Type B pancreatic cell (in vitro differentiated cells): ENCODE measurements around the gene GPR65. TPM values are rescaled to one million over a fixed set of nuclear protein-coding genes. Genes with fewer than 3 reads are reported as not detected.
A peak's percentile ranks its signal among the peaks of the same experiment; 100 is the strongest.

Experiments used
- DNase-seq: peaks from one replicate; pipeline ENCODE4 v3.0.0; 2021; ENCODE audit warnings: mixed read lengths; ENCODE audit not compliant: unreplicated experiment; ENCODE audit errors: extremely low spot score
- H3K27ac Mint-ChIP-seq: 2 replicates; pipeline ENCODE4 v1.8.0; 2021; ENCODE audit warnings: mild to moderate bottlenecking, mixed read lengths
- H3K27me3 Mint-ChIP-seq: 2 replicates; pipeline ENCODE4 v1.8.0; 2021; ENCODE audit warnings: mixed read lengths
- H3K36me3 Mint-ChIP-seq: 2 replicates; pipeline ENCODE4 v1.8.0; 2021; ENCODE audit warnings: mixed read lengths
- H3K4me1 Mint-ChIP-seq: one replicate; pipeline ENCODE4 v1.8.0; 2021; ENCODE audit warnings: mixed read lengths; ENCODE audit not compliant: unreplicated experiment
- H3K4me3 Mint-ChIP-seq: 2 replicates; pipeline ENCODE4 v1.8.0; 2021; ENCODE audit warnings: mild to moderate bottlenecking, mixed read lengths
- H3K9me3 Mint-ChIP-seq: 2 replicates; pipeline ENCODE4 v1.8.0; 2021; ENCODE audit warnings: mixed read lengths
- CTCF ChIP-seq: fragments of 200-600 bp; sonication (generic); conservative IDR thresholded peaks from 2 replicates; pipeline ENCODE4 v1.5.0; 2021; ENCODE audit warnings: antibody characterized with exemption, mild to moderate bottlenecking
- total RNA-seq: library from RNA; stranded (reverse); gene quantifications from 2 replicates; pipeline ENCODE4 v1.2.1, GENCODE V29; 2021; ENCODE audit warnings: low replicate concordance

GPR65 gene
- total RNA-seq, 1 donor from 2014 or later: not detected

- no peak for TF ChIP-seq CTCF
- no peak for DNase-seq
- no peaks in the 10 kb centered on the region for H3K4me1 Mint-ChIP-seq
- no peaks in the 10 kb centered on the region for H3K36me3 Mint-ChIP-seq
- peaks cover 5% of the 10 kb centered on the region for H3K27me3 Mint-ChIP-seq
- no peak overlapping the region for H3K4me3 Mint-ChIP-seq
- H3K27ac Mint-ChIP-seq: no peak overlapping the region
- H3K9me3 Mint-ChIP-seq: peaks cover 4% of the 10 kb centered on the region
Measured at GRCh38 chr14:88040146-88040545, 35.2 kb downstream of the GPR65 start.

GRCh38 chr14:88043529-88044443 is 38.9 kb downstream of the GPR65 start:
- no peaks in the 10 kb centered on the region for H3K9me3 Mint-ChIP-seq
- TF ChIP-seq CTCF: no peak
- H3K4me1 Mint-ChIP-seq: no peaks in the 10 kb centered on the region
- peak overlapping the region; percentile 4 for H3K27ac Mint-ChIP-seq
- H3K4me3 Mint-ChIP-seq: no peak overlapping the region
- H3K36me3 Mint-ChIP-seq: no peaks in the 10 kb centered on the region
- DNase-seq: no peak
- H3K27me3 Mint-ChIP-seq: peaks cover 10% of the 10 kb centered on the region

- no peak for TF ChIP-seq CTCF
- Mint-ChIP-seq H3K9me3 (no peaks in the 10 kb centered on the region), H3K27ac (peak overlapping the region; percentile 4), H3K4me3 (no peak overlapping the region), H3K4me1 (no peaks in the 10 kb centered on the region), H3K27me3 (peaks cover 15% of the 10 kb centered on the region), H3K36me3 (no peaks in the 10 kb centered on the region)
- DNase-seq: no peak
Measured at GRCh38 chr14:88044444-88044758, 39.5 kb downstream of the GPR65 start.

GRCh38 chr14:88044776-88045446 is 40.0 kb downstream of the GPR65 start:
- no peak overlapping the region for H3K4me3 Mint-ChIP-seq
- H3K36me3 Mint-ChIP-seq: no peaks in the 10 kb centered on the region
- peaks cover 15% of the 10 kb centered on the region for H3K27me3 Mint-ChIP-seq
- H3K4me1 Mint-ChIP-seq: no peaks in the 10 kb centered on the region
- H3K9me3 Mint-ChIP-seq: no peaks in the 10 kb centered on the region
- no peak for DNase-seq
- no peak for TF ChIP-seq CTCF
- H3K27ac Mint-ChIP-seq: peak overlapping the region; percentile 32

- TF ChIP-seq CTCF: no peak
- H3K27ac Mint-ChIP-seq: no peak overlapping the region
- H3K27me3 Mint-ChIP-seq: peaks cover 15% of the 10 kb centered on the region
- H3K4me1 Mint-ChIP-seq: no peaks in the 10 kb centered on the region
- no peak for DNase-seq
- H3K4me3 Mint-ChIP-seq: no peak overlapping the region
- H3K9me3 Mint-ChIP-seq: no peaks in the 10 kb centered on the region
- H3K36me3 Mint-ChIP-seq: no peaks in the 10 kb centered on the region
Measured at GRCh38 chr14:88045705-88046104, 40.8 kb downstream of the GPR65 start.
